Forelimb muscle (tissue), 1 donor: Measurements from ENCODE around the gene BEST4. TPM values are rescaled to one million over a fixed set of nuclear protein-coding genes. Genes with fewer than 3 reads are reported as not detected.
"Not testable (repeated sequence)": the region's sequence is repeated elsewhere in the genome, so short reads cannot be mapped to it uniquely, and the experiment has no call there.

Experiments
- DNase-seq: peaks from one replicate; pipeline ENCODE4 v3.0.0-alpha.2; 2013; ENCODE audit warnings: low read depth
- polyA plus RNA-seq: library from polyadenylated mRNA; unstranded; fragments of 120-200 nt; gene quantifications from one replicate; pipeline ENCODE4 v1.2.1, GENCODE V29; 2013; ENCODE audit not compliant: insufficient read length

BEST4 gene
- polyA plus RNA-seq, 1 donor, result 0.27 TPM

DNA sequence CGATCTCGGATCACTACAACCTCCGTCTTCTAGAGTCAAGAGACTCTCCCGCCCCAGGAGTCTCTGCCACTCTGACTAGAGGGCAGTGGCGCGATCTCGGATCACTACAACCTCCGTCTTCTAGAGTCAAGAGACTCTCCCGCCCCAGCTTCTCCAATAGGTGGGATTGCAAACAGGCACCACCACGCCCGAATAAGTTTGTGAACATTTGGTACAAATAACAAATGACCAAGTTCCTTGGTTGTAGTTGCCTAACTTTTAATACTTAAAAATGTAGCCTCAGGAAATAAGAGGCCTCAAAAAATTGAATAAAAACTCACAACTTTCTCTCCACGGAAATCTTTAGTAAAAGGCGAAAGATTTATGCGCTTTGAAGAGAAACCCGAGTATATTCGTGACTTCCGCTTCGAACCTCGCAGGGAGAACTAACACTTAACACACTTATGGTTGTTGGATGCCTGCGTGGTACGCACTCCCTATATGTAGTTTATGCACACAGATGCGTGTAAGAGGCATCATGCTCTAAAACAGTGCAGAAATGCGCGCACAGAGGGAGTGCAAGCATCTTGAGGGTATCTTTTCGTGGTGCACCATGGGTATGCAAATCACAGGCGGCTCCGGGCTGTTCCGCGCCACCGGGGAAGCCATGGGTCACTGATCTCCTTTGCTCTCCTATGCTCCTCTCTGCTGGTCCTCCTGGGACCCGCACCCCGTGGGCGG is 31.8 kb upstream of the BEST4 start:
- DNase-seq, result no peak

- DNase-seq, result no peak
Measured at GRCh38 chr1:44819196-44819607, 31.2 kb upstream of the BEST4 start.

- no peak for DNase-seq
Measured at GRCh38 chr1:44817771-44818495, 30.0 kb upstream of the BEST4 start.

- DNase-seq, result no peak
Measured at GRCh38 chr1:44817307-44817706, 29.3 kb upstream of the BEST4 start.

- DNase-seq, result not testable (repeated sequence)
Measured at GRCh38 chr1:44815926-44816325, 28.0 kb upstream of the BEST4 start.

DNA sequence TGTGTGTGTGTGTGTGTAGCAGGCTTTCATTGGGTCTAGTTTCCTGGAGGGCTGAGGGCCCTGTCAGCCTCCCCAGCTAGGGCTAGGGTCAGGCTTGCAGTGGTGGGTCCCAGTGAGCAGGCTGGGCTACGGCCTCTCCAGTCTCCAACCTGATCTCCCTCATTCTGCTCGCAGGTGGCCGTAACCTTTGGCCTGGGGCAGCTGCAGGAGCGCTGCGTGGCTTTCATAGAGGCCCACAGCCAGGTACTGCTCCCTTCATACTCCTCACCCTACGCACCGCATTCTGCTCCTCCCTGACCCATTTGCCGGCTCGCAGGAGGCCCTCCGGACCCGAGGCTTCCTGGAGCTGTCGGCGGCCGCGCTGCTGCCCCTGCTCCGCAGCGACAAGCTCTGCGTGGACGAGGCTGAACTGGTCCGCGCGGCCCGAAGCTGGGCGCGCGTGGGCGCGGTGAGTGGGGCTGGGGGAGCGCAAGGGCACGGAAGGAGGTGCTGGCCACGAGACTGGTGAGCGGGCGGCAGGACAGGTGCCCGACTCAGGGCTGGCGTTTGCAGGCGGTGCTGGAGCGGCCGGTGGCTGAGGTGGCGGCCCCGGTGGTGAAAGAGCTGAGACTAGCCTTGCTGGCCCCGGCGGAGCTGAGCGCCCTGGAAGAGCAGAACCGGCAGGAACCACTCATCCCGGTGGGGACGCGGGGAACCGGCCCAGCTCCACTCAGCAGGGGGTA is 25.0 kb upstream of the BEST4 start:
- DNase-seq, result no peak

DNA sequence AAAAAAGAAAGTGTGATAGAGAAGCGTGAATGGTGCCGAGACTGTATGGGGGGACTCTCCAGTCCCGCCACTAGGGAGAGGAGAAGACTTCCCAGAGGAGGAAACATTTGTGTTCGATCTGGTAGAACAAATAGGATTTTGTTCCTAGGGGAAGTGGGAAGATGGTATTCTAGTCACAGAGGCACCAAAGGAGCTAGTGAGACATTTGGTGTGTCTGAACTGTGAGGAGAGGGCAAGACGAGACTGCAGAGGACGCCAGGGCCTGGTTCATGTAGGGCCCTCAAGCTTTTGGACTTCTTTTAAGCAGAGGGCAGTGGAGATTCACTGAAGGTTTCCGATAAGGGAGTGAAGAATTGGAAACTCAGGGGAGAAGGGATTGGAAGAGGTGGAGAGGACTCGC is 23.3 kb upstream of the BEST4 start:
- DNase-seq, result no peak

DNA sequence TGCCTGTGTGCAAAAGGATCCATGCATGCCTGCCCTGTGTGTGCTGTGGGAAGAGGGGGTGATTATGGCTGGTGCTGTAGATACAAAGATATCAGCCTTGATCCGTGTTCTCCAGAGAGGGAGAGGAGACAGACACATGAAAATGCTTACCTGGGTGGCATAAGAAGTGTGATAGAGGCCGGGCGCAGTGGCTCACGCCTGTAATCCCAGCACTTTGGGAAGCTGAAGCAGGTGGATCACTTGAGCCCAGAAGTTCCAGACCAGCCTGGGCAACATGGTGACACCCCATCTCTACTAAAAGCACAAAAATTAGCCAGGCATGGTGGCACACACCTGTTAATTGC is 22.8 kb upstream of the BEST4 start:
- DNase-seq, result not testable (repeated sequence)

GRCh38 chr1:44810101-44810761 is 22.3 kb upstream of the BEST4 start:
- DNase-seq, result no peak

GRCh38 chr1:44808938-44809917 is 21.3 kb upstream of the BEST4 start:
- peak; percentile 36 for DNase-seq

- DNase-seq, result peak; percentile 77
Measured at GRCh38 chr1:44808063-44808937, 20.3 kb upstream of the BEST4 start, which contains the start of gene BTBD19. Gene BTBD19 (plus strand): TSS chr1:44808523. CDS start chr1:44808821, 298 bp downstream.

DNA sequence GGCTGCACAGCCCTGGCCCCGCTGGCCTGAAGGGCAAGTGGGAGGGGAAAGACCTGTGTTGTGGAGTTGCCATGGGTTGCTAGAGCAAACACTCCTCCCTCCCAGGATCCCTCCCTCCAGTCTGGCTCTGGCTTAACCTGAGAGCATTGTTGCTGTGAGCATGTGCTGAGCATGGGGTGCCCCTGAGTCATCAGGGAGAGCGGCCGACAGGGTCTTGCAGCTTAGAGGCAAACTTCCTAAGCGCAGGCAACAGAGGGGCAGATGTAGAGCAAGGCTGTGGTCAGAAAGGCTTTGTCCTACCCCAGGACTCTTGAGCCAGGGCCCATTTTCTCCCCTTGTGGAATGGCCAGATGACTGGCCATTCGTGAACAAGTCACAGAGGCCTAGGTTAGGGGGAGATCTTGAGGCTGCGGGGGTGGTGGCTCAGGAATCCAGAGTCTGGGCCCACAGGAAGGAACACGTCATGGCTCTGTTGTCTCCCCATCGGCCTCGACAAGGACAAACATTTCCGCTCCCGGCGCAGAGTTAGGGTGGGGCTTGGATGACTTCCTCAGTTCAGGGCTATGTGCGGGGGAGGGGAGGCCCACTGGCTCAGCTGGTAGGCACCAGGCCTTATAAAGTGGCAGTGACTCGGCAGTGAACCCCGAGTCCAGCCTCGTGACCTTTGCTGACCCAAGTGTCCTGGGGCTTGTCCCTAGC is 19.5 kb upstream of the BEST4 start:
- DNase-seq, result peak; percentile 92

DNA sequence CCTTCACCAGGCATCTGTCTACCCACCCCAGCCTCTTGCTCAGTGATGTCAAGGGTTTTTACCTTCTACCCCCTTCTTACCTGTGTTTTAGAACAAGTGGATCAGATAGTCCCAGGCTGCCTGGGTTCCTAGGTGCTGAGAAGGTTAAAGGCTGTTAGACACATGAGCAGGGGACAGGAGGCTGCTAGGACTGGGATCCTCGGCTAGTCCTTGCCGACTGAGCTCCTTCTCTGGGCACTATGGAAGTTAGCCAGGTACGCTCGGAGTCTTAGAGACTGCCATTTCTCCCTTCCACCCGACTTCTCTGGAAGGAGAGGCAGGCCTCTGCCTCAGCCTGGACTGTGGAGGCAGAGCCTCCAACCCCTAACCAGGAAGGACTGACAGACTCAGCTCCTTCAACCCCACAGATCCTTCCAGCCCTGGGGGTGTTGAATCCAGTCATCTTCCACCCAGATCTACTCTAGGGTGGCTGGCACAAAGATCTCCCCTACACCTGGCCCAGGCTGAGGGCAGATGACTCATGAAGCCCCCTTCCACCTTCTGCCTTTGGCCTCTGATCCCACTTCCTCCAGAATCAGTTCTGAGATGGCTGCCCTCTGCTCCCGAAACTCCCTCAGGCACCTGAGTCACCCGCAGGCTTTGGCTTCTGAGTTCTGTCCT is 18.9 kb upstream of the BEST4 start, which contains the start of gene DYNLT4:
DYNLT4 (minus strand) TSS at position 648 of the 660 bp plus-strand sequence. CDS start 683 bp downstream, outside the sequence.
- DNase-seq, result no peak

DNA sequence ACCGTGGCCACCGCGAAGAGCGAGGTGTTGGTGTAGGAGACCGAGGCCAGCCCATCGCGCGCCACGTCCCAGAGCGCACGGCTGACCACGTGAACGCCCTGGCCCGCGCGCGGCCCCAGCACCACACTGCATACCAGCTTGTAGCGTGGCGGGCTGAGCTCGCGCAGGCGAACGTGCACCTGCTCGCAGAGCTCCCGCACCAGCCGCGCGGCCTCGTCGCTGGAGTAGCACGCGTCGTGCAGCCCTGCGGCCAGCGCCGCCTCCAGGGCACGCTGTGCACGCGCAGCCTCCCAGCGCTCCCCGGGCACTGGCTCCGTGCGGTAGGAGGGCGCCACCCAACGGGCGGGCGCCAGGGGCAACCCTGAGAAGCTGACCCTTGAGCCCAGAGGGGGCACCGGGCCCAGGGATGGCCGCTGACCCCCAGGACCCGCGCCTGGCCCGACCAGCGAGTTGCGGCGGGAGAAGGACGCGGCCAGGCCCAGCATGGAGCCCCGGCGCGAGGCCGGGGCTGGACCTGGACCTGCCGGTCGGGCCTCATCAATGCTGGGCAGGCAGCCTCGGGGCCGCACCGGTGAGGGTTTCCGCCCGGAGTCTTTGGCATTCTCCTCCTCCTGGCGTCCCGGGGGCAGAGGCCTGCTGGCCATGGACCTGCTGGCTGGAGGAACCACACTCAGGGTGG is 18.2 kb upstream of the BEST4 start:
- DNase-seq, result no peak

GRCh38 chr1:44805311-44806024 is 17.5 kb upstream of the BEST4 start:
- DNase-seq, result no peak

GRCh38 chr1:44803312-44804095 is 15.5 kb upstream of the BEST4 start:
- no peak for DNase-seq

DNA sequence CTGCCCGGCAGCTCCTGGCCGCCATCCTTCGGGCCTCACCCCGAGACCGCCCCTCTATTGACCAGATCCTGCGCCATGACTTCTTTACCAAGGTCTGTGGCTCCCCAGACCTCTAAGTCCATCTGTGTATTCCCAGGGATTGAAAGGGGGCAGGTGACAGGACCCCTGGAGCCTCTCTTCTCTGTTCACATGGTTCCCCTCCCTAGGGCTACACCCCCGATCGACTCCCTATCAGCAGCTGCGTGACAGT is 15.0 kb upstream of the BEST4 start:
- DNase-seq, result no peak
